H1 (cell line): Measurements from ENCODE around the gene CLRN1. TPM values are rescaled to one million over a fixed set of nuclear protein-coding genes. Genes with fewer than 3 reads are reported as not detected.

Experiments used
- CEBPB ChIP-seq: IDR thresholded peaks from 2 replicates; pipeline ENCODE4 v1.6.1; 2012; ENCODE audit warnings: low read depth, low read length
- CHD7 ChIP-seq: fragments of 300-600 bp; sonication (generic); IDR thresholded peaks from 2 replicates; pipeline ENCODE4 v1.7.1; 2012; ENCODE audit warnings: low read length, moderate library complexity, mild to moderate bottlenecking, inconsistent platforms; ENCODE audit not compliant: insufficient replicate concordance
- KDM1A ChIP-seq: fragments of 200-600, 300-600 bp; sonication (generic); IDR thresholded peaks from 2 replicates; pipeline ENCODE4 v1.7.1; 2016; ENCODE audit warnings: mild to moderate bottlenecking, low read length, borderline replicate concordance
- SP1 ChIP-seq: IDR thresholded peaks from 2 replicates; pipeline ENCODE4 v1.6.1; 2011; ENCODE audit warnings: low read depth, low read length
- TAF1 ChIP-seq: IDR thresholded peaks from 2 replicates; pipeline ENCODE4 v1.6.1; 2011; ENCODE audit warnings: mild to moderate bottlenecking, low read depth, low read length
- USF2 ChIP-seq: IDR thresholded peaks from 2 replicates; pipeline ENCODE4 v1.6.1; 2011; ENCODE audit warnings: low read length, improper control_type of control experiment
- polyA plus RNA-seq, 7 experiments: library from polyadenylated mRNA; depleted of rRNA in 3 of 7; stranded (reverse) in 5 of 7; unstranded in 2 of 7; fragments of >200 nt in 5 of 7; fragments of 200-250 nt in 2 of 7; gene quantifications; 1 replicate in 5 of 7; 2 replicates in 1 of 7; 4 replicates in 1 of 7; pipeline versions ENCODE4 v1.2.1 to v1.2.3, GENCODE V29; 2011 to 2013; ENCODE audit warnings: missing spikeins in 2 of 7, mixed read lengths in 2 of 7
- total RNA-seq: library from RNA; stranded (reverse); fragmentation: NEBNext Ultra II Directional; extraction: Animal tissue kit (Norgen Biotek cat#: 25700); gene quantifications from 2 replicates; pipeline ENCODE4 v1.2.1, GENCODE V29; 2021
- TF ChIP-seq, protein P1 (sequence below): IDR thresholded peaks from 2 replicates; pipeline ENCODE4 v1.6.1; 2012; ENCODE audit warnings: inconsistent platforms

Gene CLRN1
- total and polyA plus RNA-seq, 2 of the 8 experiments (the other 6 are each of a cell fraction or from before 2014, with no cell fraction given) = 0.20 to 0.35 TPM

GRCh38 chr3:150995510-150995909 is 23.0 kb upstream of the CLRN1 start (continued):
- no peak for TF ChIP-seq CHD7
- TF ChIP-seq USF2 = no peak
- TF ChIP-seq CEBPB = no peak
- no peak for TF ChIP-seq SP1
- no peak for TF ChIP-seq KDM1A
- no peak for TF ChIP-seq TAF1
- TF ChIP-seq, protein P1, sequence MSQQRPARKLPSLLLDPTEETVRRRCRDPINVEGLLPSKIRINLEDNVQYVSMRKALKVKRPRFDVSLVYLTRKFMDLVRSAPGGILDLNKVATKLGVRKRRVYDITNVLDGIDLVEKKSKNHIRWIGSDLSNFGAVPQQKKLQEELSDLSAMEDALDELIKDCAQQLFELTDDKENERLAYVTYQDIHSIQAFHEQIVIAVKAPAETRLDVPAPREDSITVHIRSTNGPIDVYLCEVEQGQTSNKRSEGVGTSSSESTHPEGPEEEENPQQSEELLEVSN = no peak
- TF ChIP-seq, all 59 proteins: peak for 0
